NCI-H748 (cell line): Measurements from ENCODE around the gene MLST8.
A peak's percentile ranks its signal among the peaks of the same experiment; 100 is the strongest.
"Not testable (repeated sequence)": the region's sequence is repeated elsewhere in the genome, so short reads cannot be mapped to it uniquely, and the experiment has no call there.

ENCODE experiments used
- DNase-seq: peaks from one replicate; lab custom pipeline; 2025; ENCODE audit not compliant: unreplicated experiment; lab: John Stamatoyannopoulos, UW

Gene MLST8

DNA sequence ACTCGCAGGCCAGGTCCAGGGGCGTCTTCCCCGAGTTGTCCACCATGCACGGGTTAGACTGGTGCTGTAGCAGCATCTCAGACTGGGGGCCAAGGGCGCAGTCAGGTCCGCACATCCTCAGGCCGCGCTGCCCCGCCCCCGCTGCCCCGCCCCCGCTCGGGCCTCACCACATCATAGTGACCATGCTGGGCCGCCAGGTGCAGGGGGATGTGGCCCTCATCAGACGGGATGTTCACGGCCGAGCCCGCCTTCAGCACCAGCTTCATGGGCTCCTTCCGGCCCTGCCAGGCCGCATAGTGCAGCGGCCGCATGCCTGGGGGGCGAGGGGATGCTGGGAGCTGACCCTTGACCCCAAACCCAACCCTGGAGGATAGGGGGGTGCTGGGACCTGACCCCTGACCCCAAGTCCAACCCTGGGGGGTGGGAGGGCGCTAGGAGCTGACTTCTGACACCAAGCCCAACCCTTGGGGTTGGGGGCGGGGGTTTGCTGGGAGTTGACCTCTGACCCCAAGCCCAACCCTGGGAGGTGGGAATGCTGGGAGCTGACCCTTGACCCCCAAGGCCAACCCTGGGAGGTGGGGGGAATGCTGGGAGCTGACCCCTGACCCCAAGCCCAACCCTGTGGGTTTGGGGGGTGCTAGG is 15.9 kb upstream of the MLST8 start:
- DNase-seq = no peak

DNA sequence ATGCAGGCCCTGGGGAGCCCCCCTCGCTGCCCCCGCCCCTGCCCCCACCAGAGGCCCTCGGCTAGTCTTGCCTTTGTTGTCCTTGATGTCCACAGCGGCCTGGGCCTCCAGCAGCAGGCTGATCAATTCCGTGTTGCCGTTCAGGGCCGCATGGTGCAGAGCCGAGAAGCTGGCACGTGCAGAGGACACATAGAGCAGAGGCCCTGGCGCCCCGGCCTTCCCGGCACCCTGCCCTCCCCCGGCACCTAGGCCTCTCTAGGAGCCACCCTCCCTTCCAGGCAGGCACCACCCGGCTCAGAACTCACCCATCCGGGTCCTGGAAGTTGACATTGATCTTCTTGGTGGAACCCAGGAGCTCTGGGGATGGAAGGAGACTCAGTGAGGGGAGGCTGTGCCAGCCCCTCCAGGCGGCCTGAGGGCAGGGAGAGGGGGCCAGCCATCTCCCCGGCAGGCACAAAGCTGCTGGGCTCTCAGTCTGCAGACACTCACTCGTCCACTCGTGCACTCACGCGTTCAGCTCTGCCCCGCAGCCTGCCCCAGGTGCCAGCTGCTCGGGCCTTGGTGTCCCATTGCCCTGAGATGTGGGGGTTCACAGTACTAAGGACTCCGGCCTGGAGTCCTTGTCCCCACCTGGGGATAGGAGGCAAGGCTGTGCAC is 15.1 kb upstream of the MLST8 start:
- DNase-seq = no peak

DNA sequence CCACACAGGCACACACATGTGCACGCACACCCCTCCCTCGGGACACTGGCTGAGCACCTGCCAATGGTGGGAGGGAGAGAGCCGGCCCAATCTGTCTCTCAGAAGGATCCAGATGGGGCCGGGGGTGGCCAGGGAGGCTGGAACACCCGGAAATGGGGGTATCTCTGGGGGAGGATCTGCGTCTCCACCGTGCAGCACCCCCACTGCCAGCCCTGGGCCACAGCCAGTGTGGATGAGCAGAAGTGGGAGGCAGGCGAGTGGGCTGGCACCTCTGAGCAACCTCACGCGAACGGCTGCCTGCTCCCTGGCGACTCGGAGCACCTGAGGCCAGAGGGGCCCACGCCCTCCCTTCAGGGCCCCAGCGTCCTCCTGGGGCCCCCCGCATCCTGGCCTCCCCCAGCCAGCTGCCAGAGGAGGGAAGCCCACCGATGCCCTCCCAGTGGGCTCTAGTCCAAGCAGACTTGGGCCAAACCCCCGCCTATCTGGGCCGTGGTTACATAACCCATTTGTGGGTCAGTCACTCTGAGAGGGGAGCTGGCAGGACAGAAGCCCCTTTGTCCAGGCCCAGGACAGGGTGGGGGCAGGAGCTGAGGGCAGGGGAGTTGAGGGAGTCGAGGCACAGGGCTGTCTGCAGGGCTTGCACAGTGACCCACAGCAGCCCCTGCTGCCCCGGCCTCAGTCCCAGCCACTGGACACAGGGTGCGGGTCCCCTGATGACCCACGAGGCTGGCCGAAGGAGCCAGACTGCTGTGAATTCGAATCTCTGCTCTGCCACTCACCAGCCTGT is 14.4 kb upstream of the MLST8 start:
- DNase-seq = no peak

DNA sequence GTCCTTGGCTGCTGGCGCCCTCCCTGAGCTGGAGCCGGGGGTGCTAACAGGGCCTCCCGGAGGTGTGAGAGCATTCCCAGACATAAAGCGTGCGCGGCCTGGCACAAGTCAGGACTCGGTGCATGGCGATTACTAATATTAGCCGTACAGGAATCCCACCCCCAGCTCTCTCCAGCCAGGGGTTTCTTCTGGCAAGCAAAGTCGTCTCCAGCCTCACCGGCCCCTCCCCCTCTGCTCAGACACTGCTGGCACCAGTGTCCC is 13.9 kb upstream of the MLST8 start:
- DNase-seq = no peak

DNA sequence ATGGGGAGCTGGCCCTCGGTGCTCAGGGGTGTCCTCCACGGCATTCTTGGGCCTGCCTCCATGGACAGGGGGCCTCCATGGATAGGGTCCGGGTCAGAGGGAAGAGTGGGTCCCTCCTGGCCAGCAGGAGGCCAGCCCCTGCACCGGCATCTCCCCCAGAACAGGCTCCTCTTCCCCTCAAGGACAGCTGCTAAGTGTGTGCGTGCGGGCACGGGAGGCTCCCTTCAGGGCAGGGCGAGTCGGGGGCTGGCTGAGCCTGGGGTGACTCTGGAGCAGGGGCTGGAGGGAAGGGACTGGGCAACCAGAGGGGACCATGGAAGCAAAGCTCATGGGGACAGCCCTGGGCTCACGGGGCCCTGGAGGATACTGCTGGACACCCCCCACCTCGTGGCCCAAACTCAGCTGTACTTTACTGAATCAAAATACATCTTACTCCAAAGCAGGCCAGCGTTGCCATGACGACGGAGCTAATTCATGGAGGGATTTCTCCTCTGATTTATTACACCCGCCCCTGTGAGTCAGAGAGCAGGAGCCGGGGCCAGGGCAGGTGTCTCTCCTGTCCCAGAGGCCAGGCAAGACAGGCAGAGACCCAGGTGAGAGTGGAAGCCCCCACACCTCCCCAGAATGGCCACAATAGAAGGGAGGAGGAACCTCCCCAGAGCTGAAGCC is 11.0 kb upstream of the MLST8 start:
- peak; percentile 39 for DNase-seq

DNA sequence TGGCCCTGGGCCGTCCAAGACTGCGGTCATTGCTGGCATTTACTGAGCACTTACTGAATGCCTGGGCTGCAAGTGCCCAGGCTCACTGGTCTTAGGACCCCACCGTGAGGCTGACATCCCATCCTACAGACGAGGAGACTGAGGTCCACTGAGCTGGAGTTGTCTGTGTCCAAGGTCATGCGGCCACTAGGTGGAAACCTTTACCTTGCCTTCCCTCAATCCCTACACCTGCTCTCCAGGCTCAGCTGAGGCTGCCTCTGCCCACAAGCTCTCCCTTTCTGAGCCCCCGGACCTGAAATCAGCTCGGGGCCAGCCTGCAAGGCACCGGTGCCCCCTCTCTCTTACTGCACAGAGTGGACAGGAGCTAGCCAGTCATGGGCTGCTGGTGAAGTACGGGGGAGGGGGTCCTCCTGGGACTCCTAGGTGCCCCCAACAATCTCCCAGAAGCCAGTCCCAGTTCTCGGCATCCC is 10.4 kb upstream of the MLST8 start:
- peak; percentile 77 for DNase-seq

DNA sequence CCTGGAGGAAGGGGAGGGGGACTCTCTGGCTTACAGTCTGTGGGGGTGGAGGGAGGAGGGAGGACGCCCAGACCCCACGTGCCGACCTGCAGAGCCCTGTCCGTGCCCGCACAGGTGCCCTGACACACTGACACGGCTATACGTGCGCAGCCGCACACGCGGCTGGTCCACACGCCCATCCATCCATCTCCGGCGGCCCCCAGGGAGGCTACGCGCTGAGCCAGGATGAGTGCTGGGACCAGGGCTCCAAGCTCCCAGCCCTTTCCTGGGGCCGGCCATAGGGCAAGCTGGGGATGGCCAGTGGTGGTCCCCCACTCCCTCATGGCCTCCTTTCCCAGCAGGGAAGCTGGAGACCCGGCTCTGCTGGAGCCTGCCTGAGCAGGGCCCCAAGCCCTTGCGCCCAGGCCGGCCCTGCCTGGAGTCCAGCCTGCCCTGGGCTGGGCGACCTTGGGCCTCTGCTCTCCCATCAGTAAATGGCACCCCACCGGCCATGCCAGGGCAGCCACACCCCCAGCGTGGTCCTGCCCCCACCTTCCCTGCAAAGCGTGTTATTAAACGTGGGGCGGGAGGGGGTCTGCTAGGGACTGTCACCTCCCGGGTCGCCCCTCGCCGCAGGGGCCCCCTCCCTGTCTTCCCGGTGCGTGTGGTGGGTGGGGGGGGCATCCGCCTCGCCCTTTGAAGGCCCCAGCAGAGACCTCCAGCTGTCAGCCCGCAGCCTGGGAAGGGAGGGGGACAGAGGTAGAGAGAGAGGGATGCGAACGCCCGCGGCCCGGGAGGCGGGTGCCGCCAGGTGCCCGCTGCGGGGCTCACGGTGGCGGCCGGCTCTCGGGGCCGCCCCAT is 9.7 kb upstream of the MLST8 start:
- DNase-seq = peak; percentile 20

DNA sequence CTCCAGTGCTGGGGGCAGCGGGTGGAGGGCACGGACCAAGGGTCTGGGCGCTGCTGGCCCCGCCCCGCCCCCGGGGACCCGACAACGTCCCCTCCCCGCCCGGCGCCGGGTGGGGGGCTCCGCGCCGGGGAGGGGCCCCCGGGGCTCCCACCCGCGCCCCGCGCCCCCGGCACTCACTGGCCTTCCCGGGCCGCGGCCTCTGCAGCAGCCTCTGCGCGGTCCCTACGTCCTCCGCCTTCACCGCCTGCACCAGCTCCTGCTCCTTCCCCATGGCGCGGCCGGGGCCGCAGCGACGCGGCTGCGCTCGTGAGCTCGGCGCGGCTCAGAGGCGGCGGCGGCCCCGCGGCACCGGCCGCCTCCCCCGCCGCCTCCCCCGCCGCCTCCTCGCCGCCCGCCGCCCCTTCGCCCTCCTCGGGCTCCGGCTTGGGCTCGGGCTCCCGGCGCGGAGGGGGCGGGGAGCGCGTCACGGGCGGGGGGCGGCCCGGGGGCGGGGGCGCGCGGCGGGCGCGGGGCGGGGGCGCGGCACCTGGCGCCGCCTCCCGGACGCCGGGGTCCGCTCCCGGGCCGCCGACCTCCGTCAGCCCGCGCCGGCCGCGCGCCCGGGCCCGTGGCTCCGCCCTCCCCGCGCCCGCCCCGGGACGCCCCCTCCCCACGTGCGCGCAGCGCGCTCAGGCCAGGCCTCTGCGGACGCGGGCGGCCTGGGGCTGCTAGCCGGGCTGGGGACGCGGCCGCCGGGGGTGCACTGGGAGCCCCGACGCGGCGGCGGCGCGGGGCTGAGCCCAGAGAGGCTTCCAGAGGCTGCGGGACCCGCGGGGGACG is 8.9 kb upstream of the MLST8 start, which contains the start of gene CASKIN1:
Gene CASKIN1 (minus strand): TSS at position 444 of the 819 bp plus-strand sequence. CDS start 173 bp downstream, at position 271.
- DNase-seq = peak; percentile 54

DNA sequence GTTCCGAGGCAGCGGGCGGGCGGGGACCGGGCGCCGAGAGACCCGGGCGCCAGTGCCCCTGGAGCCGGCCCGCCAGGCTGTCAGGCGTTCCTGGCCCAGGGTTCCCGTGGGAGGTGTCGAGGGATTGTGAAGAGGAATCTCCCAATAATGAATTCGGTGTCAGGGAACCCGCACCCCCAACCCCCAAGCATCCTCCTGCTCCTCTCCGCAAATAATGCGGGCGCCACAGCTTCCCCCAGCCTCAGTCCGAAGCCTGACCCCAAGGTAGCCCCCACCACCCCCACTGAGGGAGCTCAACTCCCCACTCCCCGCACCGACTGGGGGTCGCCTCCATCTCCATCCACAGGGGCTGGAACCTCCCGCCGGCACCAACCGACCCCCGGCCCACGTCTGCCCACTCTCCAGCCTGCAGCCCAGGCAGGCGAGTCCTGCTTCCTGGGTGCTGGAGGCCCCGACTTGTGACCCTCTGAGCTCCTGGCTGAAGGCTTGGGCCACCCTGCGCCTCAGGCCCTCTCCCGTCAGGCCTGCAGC is 8.2 kb upstream of the MLST8 start:
- DNase-seq = no peak

DNA sequence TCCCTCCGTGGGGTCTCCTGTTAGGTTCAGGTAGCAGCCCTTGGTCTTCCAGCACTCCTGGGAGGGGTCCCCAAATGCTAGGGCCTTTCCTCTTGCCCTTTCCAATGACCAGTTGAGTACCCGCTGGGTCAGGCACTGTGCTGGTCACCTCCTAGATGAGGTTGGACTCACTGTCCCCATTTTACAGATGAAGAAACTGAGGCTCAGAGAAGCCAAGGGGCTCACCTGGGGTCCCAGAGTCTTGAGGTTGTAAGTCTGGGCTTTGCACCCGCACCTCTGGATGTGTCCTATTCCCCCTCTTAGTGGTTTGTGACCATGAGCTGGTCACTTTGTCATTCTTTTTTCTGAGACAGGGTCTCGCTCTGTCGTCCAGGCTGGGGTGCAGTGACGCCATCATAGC is 7.5 kb upstream of the MLST8 start:
- DNase-seq = no peak

DNA sequence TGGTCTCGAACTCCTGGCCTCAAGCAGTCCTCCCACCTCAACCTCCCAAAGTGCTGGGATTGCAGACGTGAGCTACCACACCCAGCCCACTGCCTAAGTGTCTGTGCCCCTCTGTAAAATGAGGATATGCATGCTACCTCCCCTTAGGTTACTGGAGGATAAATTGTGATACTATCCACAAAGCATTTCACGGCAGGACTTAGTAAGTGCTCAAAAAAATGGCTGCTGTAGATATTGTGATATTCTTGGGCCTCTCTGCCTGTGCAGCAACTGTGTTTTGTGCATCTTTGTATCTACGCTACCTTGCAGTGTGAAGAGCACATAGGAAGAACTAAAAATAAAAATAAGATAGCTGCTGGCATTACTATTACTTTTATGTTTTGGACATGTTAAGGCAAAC is 7.0 kb upstream of the MLST8 start:
- no peak for DNase-seq

DNA sequence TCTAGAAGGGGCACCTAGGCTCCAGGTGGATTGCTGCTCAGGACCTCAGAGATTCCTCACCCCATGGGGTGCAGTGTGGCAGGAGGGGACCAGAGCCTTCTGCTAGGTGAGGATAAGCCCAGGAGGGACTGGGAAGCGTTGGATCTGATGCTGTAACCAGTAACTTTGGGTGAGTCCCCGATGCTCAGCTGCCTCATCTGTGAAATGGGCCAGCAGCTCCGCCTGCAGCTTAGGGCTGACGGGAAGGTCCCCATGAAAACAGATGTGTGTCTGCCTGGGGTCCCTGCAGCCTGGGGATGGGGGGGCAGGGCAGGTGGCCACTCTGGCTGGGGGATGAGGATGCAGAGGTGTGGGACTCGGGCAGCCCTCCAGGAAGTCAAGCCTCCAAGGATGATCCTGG is 6.2 kb upstream of the MLST8 start:
- no peak for DNase-seq

DNA sequence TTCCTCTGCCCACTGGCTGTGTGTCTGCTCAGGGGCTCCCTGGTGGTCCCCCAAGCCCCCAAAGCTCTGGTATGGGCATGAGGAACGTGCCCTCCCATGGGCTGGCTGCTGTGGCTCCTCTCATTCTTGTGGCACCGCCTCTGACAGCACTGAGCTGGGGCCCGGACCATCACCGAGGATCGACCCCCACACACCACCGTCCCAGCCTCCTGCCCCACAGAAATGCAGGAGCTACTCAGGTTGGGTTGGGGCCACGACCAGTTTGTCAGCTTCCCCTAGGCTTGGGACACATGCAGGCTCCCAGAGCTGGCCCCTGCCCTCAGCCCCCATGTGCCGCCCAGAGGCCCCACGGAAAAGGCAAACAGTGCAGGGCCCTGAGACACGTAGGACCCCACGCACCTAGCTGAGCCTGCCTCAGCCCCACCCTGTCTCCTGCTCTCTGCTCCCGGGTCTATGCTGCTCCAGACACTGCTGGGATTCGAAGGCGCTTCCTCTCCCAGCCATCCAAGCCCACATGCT is 5.6 kb upstream of the MLST8 start:
- no peak for DNase-seq

DNA sequence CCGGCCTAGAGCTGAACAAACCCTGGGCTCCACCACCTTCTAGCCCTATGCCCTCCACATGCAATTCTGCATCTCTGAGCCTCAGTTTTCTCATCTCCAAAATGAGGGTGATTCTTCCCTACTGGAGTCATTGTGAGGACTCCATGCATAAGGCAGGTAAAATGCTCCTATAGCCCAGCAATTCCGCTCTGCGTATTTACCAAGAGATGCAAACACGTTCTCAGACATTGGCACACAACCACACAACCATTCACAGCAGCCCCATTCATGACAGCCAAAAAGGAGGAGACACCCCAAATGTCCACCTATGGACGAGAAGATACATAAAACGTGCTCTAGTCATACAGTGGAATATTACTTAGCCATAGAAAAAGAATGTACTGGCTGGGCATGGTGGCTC is 4.9 kb upstream of the MLST8 start:
- DNase-seq = no peak

DNA sequence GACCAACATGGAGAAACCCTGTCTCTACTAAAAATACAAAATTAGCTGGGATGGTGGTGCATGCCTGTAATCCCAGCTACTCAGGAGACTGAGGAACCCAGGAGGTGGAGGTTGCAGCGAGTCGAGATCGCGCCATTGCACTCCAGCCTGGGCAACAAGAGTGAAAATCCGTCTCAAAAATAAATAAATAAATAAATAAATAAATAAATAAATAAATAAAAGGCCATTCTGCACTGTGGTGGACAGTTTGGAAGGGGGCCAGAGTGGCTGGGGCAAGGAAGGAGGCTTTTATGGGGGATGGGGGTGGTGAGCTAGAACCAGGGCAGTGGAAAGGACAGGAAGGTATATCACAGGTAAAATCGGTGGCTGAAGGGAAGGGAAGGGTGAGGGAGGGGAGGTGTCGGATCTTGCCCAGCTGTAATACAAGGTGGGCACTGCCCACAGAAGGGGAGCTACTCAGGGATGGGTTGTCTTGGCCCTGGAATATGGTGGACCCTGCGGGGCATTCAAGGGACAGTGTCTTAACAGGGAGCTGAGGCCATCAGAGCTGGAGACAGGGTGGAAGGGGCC is 2.0 kb upstream of the MLST8 start:
- not testable (repeated sequence) for DNase-seq

DNA sequence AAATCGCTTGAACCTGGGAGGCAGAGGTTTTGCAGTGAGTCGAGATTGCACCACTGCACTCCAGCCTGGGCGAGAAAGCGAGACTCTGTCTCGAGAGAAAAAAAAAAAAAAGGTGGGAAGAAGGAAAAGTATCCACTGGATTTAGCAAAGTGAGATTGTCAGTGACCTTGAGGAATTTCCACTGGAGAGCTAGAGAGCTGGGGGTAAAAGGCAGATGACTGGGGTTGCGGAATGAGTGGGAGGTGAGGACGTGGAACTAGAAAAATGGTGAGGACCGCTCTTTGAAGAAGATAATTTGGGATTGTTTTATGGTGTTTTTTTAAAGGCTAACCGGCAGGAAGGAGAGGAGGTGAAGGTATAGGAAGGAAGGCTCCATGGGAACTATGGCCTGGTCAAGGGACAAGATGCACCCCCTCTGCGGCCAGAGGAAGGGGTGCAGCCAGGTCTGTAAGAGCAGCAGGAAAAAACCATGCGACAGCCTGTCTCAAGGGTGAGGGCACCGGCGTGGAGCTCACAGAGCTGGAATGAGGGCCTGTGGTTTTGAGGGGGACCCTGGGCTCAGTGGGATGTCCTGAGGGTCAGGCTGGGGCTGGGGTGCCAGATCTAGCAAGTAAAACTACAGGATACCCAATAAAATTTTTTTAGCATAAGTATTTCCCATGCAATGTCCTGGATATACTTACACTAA is 694 bp upstream of the MLST8 start:
- no peak for DNase-seq

DNA sequence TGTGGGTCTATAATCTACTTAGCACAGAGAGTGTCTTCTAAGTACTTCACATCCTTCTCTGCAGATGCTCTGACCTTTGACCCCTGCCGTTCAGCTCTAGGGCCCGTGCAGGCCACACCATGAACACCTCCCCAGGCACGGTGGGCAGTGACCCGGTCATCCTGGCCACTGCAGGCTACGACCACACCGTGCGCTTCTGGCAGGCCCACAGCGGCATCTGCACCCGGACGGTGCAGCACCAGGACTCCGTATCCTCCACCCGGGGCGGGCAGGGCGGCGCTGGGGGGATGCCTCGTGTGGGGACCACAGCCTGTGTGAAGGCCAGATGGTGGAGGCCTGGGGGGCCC is 686 bp downstream of the MLST8 start:
- DNase-seq = no peak

DNA sequence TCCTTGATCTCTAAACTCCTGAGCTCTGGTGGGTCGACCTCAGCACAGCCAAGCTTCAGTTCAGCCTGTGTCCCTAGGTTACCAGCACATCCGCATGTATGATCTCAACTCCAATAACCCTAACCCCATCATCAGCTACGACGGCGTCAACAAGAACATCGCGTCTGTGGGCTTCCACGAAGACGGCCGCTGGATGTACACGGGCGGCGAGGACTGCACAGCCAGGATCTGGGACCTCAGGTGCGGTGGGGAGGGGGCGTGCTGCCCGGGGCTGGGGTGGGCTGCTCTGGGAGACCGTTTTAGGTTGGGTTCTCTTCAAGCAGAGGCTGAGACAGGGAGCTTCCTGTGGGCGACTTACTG is 1.1 kb downstream of the MLST8 start:
- no peak for DNase-seq
